Fibroblast of lung (primary cell): Measurements from ENCODE around the gene ZYG11B. TPM values are rescaled to one million over a fixed set of nuclear protein-coding genes. Genes with fewer than 3 reads are reported as not detected.
"Not testable (repeated sequence)": the region's sequence is repeated elsewhere in the genome, so short reads cannot be mapped to it uniquely, and the experiment has no call there.

ENCODE experiments used
- DNase-seq, 2 donors: peaks; one replicate each; pipeline versions ENCODE4 v3.0.0 to v3.0.0-alpha.2; 2010; ENCODE audit warnings: low read depth in 2 of 2
- H2AFZ ChIP-seq: 2 replicates; pipeline ENCODE4 v1.5.1; 2012; ENCODE audit warnings: low read length, control low read depth, inconsistent platforms
- H3K27ac ChIP-seq: 2 replicates; pipeline ENCODE4 v1.5.1; 2011; ENCODE audit warnings: low read length, control low read depth; ENCODE audit not compliant: insufficient read depth
- H3K27me3 ChIP-seq: 2 replicates; pipeline ENCODE4 v1.5.1; 2011; ENCODE audit warnings: mild to moderate bottlenecking, low read length; ENCODE audit not compliant: control insufficient read depth, insufficient read depth
- H3K36me3 ChIP-seq: 2 replicates; pipeline ENCODE4 v1.5.1; 2011; ENCODE audit warnings: low read length; ENCODE audit not compliant: control insufficient read depth, insufficient read depth
- H3K4me1 ChIP-seq: 2 replicates; pipeline ENCODE4 v1.5.1; 2011; ENCODE audit warnings: low read length; ENCODE audit not compliant: control insufficient read depth, insufficient read depth; ENCODE audit errors: extremely low read depth
- H3K4me2 ChIP-seq: 2 replicates; pipeline ENCODE4 v1.5.1; 2011; ENCODE audit warnings: low read length, control low read depth; ENCODE audit not compliant: insufficient read depth; ENCODE audit errors: extremely low read depth
- H3K4me3 ChIP-seq, 4 experiments: fragments of 200-600 bp in 1 of 4; sonication (generic) in 1 of 4; replicated peaks in 1 of 4; 2 replicates each; pipeline ENCODE4 v1.5.1; 2011 to 2016; ENCODE audit warnings: low read length in 4 of 4, low read depth in 3 of 4, mild to moderate bottlenecking in 3 of 4, control low read depth in 2 of 4, inconsistent platforms in 1 of 4, mixed read lengths in 1 of 4; ENCODE audit not compliant: insufficient read depth in 1 of 4; ENCODE audit errors: control extremely low read depth in 1 of 4
- H3K79me2 ChIP-seq: 2 replicates; pipeline ENCODE4 v1.5.1; 2012; ENCODE audit warnings: mild to moderate bottlenecking, low read length, inconsistent platforms; ENCODE audit not compliant: control insufficient read depth, insufficient read depth
- H3K9ac ChIP-seq: 2 replicates; pipeline ENCODE4 v1.5.1; 2011; ENCODE audit warnings: mild to moderate bottlenecking, low read length, control low read depth; ENCODE audit not compliant: insufficient read depth
- H3K9me3 ChIP-seq: 2 replicates; pipeline ENCODE4 v1.5.1; 2012; ENCODE audit warnings: low read depth, low read length; ENCODE audit not compliant: control insufficient read depth, insufficient read depth
- H4K20me1 ChIP-seq: 2 replicates; pipeline ENCODE4 v1.5.1; 2011; ENCODE audit warnings: low read length; ENCODE audit not compliant: control insufficient read depth, insufficient read depth; ENCODE audit errors: extremely low read depth
- EZH2 ChIP-seq: IDR thresholded peaks from 2 replicates; pipeline ENCODE4 v1.5.1; 2012; ENCODE audit warnings: low read length, control low read depth, mild to moderate bottlenecking; ENCODE audit errors: missing control alignments
- polyA plus RNA-seq, 2 donors: library from polyadenylated mRNA; depleted of rRNA in 1 of 2; stranded (reverse) in 1 of 2; unstranded in 1 of 2; fragments of >200 nt; gene quantifications; 2 replicates each; pipeline ENCODE4 v1.2.1, GENCODE V29; 2011 to 2012; ENCODE audit warnings: missing spikeins in 1 of 2
- total RNA-seq: library from RNA; depleted of rRNA; stranded (reverse); fragments of >200 nt; gene quantifications from 2 replicates; pipeline ENCODE4 v1.2.1, GENCODE V29; 2014
- TF ChIP-seq, protein P1 (sequence below), 2 donors: IDR thresholded peaks in 1 of 2; conservative IDR thresholded peaks in 1 of 2; 1 replicate in 1 of 2; 2 replicates in 1 of 2; pipeline ENCODE4 v1.5.1; 2011 to 2012; ENCODE audit warnings: low read length in 2 of 2, control low read depth in 1 of 2, inconsistent platforms in 1 of 2, low read depth in 1 of 2, mild to moderate bottlenecking in 1 of 2

The ZYG11B gene
- total and polyA plus RNA-seq, 2 donors (not counting 1 experiment from before 2014, with no cell fraction given), result 30.2 to 50.7 TPM

GRCh38 chr1:52798331-52798730 is 72.1 kb downstream of the ZYG11B start:
- Histone ChIP-seq H3K4me2 (no peak overlapping the region), H3K9ac (no peak overlapping the region), H3K27ac (no peak overlapping the region), H4K20me1 (no peaks in the 10 kb centered on the region), H2AFZ (no peak overlapping the region), H3K36me3 (no peaks in the 10 kb centered on the region), H3K4me1 (no peaks in the 10 kb centered on the region), H3K79me2 (no peaks in the 10 kb centered on the region), H3K4me3 (no peak overlapping the region), H3K27me3 (no peaks in the 10 kb centered on the region), H3K9me3 (no peaks in the 10 kb centered on the region)
- TF ChIP-seq, protein P1, sequence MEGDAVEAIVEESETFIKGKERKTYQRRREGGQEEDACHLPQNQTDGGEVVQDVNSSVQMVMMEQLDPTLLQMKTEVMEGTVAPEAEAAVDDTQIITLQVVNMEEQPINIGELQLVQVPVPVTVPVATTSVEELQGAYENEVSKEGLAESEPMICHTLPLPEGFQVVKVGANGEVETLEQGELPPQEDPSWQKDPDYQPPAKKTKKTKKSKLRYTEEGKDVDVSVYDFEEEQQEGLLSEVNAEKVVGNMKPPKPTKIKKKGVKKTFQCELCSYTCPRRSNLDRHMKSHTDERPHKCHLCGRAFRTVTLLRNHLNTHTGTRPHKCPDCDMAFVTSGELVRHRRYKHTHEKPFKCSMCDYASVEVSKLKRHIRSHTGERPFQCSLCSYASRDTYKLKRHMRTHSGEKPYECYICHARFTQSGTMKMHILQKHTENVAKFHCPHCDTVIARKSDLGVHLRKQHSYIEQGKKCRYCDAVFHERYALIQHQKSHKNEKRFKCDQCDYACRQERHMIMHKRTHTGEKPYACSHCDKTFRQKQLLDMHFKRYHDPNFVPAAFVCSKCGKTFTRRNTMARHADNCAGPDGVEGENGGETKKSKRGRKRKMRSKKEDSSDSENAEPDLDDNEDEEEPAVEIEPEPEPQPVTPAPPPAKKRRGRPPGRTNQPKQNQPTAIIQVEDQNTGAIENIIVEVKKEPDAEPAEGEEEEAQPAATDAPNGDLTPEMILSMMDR (conservative IDR thresholded peaks at IDR 0.05 in 1 of 2, IDR thresholded peaks at IDR 0.05 in 1 of 2; ENCODE audit: low read depth in 1 of 2, low read length in 2 of 2), result no peak
- TF ChIP-seq EZH2, result no peak
- DNase-seq, result no peak

- Histone ChIP-seq H3K4me1 (no peaks in the 10 kb centered on the region), H4K20me1 (no peaks in the 10 kb centered on the region), H2AFZ (no peak overlapping the region), H3K79me2 (no peaks in the 10 kb centered on the region), H3K9me3 (no peaks in the 10 kb centered on the region), H3K4me3 (no peak overlapping the region), H3K27ac (no peak overlapping the region), H3K4me2 (no peak overlapping the region), H3K9ac (no peak overlapping the region), H3K27me3 (no peaks in the 10 kb centered on the region), H3K36me3 (no peaks in the 10 kb centered on the region)
- no peak for TF ChIP-seq EZH2
- TF ChIP-seq, protein P1 (conservative IDR thresholded peaks at IDR 0.05 in 1 of 2, IDR thresholded peaks at IDR 0.05 in 1 of 2; ENCODE audit: low read depth in 1 of 2, low read length in 2 of 2), result no peak
- DNase-seq, result no peak
Observed at GRCh38 chr1:52801011-52801410, 74.8 kb downstream of the ZYG11B start.

DNA sequence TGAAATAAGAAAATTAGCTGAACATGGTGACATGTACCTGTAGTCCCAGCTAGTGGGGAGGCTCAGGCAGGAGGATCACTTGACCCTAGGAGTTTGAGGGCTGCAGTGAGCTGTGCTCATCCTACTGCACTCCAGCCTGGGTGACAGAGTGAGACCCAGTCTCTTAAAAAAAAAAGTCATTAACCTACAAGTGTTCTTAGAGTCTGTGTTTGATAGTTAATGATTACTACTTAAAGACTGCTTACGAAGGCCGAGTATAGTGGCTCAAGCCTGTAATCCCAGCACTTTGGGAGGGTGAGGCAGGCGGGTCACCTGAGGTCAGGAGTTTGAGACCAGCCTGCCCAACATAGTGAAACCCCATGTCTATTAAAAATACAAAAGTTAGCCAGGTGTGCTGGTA is 77.8 kb downstream of the ZYG11B start:
- not testable (repeated sequence) for H3K36me3 ChIP-seq, H3K4me1 ChIP-seq, H3K27ac ChIP-seq, DNase-seq, H3K4me3 ChIP-seq, H3K27me3 ChIP-seq, H4K20me1 ChIP-seq, H3K9me3 ChIP-seq, H3K4me2 ChIP-seq, H3K9ac ChIP-seq, H2AFZ ChIP-seq, H3K79me2 ChIP-seq
